SIG-M5 (cell line): Measurements from ENCODE around the gene IL20RA.
"Not testable (repeated sequence)": the region's sequence is repeated elsewhere in the genome, so short reads cannot be mapped to it uniquely, and the experiment has no call there.

ENCODE experiments used
- DNase-seq: peaks from one replicate; lab custom pipeline; 2025; lab: John Stamatoyannopoulos, UW

The IL20RA gene, protein sequence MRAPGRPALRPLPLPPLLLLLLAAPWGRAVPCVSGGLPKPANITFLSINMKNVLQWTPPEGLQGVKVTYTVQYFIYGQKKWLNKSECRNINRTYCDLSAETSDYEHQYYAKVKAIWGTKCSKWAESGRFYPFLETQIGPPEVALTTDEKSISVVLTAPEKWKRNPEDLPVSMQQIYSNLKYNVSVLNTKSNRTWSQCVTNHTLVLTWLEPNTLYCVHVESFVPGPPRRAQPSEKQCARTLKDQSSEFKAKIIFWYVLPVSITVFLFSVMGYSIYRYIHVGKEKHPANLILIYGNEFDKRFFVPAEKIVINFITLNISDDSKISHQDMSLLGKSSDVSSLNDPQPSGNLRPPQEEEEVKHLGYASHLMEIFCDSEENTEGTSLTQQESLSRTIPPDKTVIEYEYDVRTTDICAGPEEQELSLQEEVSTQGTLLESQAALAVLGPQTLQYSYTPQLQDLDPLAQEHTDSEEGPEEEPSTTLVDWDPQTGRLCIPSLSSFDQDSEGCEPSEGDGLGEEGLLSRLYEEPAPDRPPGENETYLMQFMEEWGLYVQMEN

DNA sequence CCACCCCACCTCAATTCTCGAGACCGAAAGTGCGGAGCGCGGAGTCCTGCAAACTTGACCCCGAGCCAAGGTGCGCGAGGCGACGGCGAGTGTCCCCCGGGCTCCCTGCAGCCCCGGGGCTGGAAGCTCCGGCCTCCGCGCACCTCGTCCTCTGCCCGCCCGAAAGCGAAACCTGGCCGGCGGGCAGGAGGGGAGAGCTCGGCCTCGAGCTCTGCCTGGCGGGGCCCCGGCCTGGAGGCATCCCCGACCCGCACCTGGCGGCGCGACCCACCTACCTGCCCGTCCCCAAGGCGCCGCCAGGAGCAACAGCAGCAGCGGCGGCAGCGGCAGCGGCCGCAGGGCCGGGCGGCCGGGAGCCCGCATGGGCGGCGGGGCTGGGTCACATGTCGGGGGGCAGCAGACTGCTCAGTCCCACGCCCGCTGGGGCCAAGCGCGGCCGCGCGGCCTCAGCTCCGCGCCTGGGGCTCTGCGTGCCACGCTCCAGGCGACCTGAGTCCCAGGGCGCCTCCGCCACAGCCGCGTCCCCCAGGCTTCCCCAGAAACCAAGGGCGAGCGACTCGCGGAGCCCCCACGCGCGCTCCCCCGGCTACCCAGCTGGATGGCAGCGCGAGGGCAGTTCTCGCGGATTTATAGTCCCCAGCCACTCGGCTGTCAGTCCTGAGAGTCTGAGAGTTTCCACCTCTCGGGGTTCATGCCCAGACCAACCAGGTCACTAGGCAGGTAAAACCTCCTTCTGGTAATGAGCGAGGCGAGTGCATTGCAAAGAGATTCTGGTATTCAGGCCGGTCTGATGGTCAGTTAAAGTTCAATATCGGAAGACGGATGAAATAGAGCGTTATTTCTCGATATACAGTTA, at the start of gene IL20RA:
TSS of gene IL20RA (minus strand) at position 600 of the 856 bp plus-strand sequence. CDS start at position 363, 237 bp downstream.
- DNase-seq = no peak

DNA sequence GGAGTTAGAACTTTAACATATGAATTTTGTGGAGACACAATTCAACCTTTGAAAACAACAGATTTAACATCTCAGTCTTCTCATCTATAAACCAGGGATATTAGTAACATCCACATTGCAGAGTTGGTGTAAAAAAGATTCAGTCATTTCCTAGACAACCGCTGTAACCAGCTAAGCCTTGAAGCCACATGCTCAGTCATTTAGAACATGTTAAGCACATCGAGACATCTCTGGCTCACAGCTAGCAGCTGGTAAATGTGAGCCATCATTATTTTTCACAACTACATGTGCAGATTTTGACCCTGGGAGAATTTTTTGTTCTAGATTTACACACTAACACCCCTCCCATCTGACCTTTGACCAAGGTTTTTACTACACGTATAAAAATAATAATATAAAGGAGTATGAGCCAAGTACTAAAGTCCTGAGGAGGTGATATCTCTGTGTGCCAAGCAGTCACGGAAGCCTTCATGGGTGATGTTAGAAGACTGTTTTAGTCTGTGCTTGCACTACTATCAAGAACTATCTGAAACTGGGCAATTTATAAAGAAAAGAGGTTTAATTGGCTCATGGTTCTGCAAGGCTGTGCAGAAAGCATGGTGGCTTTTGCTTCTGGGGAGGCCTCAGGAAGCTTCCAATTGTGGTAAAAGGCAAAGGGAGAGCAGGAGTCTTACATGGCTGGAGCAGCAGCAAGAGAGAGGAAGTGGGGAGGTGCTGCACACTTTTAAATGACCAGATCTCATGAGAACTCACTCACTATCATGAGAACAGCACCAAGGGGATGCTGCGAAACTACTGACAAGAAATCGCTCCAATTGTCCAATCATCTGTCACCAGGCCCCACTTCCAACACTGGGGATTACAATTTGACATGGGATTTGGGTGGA, 48.7 kb upstream of the IL20RA start:
- no peak for DNase-seq

DNA sequence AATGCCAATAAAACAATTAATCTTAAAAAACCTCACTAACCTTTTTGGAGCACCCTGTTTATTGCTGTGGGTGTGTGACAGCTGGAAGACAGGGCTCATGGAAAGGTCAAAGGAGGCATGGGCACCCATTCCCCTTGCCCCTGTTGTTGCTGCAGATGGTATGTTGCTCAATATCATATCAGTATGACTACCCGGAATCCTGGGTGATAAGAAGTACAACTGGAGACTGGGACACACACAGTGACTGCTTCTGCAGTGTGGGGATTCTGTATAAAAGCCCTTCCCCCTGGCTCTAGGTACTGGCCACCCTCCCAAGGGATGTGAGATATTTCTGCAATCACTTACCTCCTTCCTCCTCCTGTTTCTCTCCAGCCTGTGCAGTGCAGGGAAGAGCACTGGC, 47.3 kb upstream of the IL20RA start:
- DNase-seq = no peak

DNA sequence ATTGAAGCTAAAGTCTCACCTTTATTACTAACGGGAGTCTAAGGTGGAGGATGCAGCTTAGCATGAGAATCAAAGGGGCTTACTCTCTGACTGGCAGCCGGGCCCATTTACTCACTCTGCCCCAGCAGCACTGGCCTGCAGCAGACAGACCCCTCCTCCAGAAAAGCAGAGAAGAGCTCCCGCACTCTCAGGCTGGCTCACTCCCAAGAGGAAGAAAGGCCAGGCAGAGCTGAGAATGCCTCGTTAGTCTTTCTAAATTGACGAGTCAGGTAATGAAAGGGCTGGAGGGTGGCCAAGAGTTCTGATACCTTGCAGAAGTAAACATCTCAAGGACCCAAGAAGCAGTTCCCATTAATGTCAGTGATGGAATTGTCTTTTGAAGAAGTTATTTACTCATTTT, 44.5 kb upstream of the IL20RA start:
- DNase-seq = no peak

DNA sequence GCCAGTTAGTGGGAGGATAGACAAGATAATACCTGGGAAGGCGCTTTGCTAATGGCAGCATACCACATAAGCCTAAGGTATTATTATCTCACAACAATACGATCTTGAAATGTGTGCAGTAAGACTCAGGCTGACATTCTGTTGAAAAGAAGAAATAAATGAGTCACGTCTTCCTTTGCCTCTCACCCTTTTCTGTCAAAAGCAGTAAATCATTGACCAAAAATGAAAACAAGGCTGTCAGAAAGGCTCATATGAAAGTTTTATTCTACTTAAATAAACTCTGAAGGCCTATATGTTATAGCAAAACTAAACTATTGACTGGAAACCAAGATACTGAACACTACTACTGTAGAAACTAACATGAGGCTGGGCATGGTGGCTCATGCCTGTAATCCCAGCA, 43.1 kb upstream of the IL20RA start:
- DNase-seq = no peak

DNA sequence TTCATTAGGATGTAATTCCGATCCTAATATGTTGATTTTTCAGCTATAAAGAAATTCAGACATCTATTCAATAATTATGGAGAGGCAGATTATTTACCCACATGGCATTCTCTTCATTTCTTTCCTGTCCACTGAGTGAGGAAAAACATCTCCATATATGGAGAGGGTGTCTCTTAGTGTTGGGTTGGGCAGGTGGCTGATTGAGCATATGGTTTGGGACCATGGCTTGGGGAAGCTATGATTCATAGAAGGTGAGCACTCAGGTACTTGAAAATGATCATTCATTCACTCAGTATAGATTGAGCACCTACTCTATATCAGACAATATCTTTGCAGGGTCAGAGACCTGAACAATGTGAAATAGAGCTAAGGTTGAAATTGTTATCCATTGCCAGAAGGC, 41.3 kb upstream of the IL20RA start:
- DNase-seq = no peak

DNA sequence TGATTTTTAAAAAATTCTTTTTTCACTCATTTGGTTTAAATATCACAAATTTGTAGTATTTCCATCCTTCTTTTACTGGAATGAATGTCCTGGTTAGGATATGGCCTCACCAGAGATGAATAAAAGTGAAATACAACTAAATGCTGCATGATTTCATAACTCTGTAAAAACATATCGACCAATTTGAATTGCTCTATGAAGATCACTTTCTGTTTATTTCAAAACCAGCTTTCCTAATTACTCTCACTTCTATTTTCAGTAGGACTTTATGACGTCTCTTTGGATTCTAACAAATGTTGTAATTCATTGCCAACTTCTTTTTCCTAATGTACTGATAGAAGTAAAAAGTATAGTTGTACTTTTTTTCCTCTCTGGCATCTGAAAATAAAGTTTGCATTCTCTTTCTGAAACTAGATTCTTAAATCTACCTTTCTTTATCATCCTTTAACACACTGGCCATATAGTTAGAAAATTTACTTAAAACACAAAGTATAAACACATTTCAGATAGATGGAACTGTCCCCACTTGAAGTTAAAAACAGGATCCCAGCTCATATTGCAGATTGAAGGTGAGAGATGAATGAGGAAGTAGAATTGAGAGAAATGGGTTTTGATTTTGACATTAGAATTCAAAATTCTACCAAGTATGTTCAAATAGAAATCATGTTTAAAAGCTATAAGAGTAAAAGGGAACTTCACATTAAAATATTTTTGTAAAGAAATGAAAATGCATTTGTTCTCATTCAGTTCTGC, 40.3 kb upstream of the IL20RA start:
- no peak for DNase-seq

DNA sequence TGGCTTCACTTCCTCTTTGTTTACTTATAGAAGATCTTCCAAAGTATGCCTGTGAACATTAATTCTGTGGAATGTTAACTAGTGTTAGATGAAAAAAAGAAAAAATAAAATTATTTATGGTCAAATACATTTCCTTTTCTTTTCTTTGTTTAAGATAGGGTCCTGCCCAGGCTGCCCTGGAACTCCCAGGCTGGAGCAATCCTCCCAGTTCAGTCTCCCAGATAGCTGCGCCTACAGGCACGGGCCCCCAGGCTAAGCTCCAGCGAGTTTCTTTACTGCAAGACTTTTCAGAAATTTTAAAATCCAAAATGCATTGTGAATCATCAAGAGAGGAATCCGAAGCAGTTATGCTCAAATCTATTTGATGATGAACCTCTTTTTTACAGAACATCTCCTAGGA, 39.3 kb upstream of the IL20RA start:
- DNase-seq = no peak

DNA sequence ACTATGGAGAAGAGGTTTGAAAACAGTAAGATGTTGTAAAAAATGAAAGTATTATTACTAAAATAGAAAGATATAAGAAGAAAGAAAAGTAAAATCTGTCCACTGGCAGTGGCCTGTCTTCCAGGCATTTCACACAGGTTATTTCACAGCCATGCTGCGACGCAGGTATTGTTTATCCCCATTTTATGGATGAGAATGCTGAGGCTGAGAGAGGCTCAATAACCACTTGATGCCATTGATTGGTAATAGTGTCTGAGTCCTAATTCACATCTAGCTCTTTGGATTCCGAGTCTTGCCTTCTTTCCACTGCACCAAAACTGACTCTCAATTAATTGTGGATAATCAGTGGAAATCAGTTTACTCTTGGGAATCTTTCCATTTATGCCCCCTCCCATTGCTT, 37.2 kb upstream of the IL20RA start:
- no peak for DNase-seq

DNA sequence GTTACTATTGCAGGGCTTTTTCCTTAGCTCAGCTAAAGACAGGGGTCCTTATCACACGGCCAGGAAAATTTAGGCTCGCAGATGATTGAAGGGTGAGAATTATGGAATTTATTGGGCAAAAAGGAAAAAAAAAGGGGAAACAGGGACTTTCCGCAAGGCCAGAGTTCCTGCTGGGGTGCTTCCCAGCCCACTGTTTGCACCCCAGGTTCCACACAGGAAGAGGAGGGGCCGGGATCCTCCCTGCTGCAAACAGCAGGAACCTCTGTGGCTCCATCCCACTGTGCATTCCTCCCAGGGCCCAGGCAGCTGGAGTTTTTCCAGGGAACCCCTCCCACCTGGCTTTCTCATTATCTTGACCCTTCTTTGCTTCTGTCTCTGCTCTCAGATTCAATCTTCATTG, 35.9 kb upstream of the IL20RA start:
- DNase-seq = no peak

DNA sequence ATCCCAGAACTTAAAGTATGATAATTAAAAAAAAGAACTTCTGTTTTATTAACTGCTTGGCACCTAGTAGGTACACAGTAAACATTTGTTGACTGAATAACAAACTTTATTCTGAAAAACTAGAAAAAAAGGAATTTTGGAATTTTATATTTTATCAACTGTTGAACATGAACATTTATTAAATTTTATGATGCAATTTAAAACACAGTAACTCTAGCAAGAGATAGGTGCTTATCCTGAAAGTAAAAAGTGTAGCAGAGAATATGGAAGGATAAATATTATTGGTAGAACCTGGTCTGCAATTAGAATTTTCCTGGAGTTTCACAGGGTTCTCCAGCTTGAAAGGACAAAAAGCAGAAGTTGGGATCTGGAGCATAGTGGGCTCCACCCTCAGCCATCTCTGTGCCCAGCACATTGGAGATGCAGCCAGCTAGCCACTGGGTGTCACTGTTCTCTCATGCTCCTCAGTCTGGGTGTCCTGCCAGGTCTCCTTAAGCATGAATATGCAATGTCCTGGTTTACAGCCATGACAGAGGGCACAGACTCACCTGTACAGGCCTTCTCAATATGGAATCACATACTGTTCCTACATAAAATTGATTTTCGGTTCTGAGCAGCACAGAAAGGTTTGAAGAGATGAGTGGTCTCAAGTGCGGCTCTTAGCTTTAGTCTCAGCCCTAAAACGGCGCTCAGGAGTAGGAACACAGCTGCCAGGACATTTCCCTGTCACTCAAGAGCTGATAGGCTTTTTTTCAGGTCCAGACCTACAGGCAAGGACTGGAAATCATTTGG, 31.7 kb upstream of the IL20RA start:
- DNase-seq = no peak

DNA sequence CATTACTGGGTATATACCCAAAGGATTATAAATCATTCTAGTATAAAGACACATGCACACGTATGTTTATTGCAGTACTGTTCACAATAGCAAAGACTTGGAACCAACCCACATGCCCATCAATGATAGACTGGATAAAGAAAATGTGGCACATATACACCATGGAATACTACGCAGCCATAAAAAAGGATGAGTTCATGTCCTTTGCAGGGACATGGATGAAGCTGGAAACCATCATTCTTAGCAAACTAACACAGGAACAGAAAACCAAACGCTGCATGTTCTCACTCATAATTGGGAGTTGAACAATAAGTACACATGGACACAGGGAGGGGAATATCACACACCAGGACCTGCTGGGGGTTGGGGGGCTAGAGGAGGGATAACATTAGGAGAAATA, 31.0 kb upstream of the IL20RA start:
- DNase-seq = not testable (repeated sequence)

DNA sequence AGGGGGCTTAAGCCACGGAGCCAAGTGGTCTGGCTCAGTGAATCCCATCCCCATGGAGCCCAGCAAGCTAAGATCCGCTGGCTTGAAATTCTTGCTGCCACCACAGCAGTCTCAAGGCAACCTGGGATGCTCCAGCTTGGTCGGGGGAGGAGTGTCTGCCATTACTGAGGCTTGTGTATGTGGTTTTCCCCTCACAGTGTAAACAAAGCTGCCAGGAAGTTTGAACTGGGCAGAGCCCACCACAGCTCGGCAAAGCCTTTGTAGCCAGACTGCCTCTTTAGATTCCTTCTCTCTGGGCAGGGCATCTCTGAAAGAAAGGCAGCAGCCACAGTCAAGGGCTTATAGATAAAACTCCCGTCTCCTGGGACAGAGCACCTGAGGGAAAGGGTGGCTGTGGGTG, 25.5 kb upstream of the IL20RA start:
- no peak for DNase-seq

DNA sequence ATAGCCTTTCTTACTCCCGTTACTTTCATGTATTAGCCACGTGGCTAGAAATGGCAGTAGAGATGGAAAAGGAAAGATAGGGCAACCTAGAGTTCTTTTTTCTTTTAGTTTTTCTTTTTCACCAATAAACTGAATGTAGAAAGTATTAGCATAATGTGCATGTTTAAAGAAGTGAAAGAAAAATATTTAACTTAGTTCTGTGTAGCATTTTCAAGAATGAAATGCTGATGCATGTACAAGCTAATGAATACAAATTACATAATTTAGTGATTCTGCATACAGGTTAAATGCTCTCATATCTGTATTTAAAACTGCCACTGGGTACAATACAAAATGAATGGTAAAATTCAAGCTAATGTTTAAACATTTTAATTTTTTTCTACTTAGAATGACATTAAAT, 22.6 kb upstream of the IL20RA start:
- DNase-seq = no peak

DNA sequence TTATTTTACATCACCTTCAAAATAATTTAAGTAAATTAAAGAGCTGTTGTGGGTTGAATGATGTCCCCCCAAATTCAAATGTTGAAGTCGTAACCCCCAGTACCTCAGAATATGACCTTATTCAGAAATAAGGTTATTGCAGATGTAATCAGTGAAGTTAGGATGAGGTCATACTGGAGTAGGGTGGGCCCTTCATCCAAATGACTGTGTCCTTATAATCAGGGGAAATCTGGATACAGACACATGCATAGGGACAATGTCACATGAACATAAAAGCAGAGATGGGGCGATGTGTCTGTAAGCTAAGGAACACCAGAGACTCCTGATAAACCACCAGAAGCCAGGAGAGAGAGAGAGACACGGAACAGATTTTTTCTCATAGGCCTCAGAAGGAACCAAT, 13.3 kb upstream of the IL20RA start:
- no peak for DNase-seq

DNA sequence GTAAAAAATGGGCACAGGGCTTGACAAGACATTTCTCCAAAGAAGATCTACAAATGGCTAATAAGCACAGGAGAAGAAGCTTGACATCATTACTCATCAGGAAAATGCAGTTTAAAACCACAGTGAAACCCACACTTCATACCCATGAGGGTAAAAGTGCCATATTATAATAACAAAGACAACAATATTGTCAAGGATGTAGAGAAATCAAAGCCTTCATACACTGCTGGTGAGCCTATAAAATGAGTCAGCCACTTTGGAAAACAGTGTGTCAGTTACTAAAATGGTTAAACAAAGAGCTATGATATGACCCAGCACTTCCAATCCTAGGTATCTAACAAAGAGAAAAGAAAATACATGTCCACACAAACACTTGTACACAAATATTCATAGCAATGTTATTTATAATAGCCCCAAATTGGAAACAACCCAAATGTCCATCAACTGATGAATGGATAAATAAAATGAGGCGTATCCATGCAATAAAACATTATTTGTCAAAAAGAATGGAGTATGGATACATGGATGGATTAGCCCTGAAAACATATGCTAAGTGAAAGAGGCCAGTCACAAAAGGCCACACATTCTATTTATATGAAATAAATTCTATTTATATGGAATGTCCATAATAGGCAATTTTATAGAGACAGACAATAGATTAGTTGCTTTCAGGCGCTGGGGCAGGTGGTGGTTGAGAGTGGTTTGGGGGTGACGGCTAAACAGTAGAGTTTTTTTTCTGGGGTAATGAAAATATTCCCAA, 11.5 kb upstream of the IL20RA start:
- no peak for DNase-seq

DNA sequence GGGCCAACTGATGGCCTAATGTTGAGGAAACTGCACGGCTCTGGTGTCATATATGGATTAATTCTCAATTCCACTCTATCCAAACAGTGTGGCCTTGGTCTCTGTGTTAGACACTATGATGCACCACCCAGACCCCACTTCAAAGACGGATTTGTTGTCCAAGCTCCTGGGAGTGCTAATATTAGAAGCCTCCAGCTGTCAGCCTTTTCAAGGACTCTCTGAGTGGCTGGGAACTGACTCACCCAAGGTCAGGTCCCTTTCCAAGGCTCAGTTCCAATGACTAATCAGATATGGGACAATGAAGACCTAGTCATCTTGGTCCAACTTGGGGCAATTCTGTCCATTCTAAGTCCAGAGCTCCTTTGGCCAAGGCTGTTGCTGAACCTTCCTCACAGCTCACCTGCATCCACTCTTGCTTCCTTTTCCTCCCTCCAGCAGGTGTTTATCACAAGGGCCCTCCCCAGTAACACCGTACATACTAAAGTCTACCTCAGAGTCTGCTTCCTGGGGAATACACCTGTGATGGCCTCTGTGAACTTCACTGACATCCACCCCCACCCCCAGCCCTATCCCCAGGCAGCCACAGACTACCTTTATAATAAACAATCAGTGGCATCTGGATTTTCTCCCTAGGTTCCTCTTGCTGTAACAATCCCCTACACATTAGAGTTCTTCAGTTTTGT, 7.2 kb upstream of the IL20RA start:
- DNase-seq = no peak

DNA sequence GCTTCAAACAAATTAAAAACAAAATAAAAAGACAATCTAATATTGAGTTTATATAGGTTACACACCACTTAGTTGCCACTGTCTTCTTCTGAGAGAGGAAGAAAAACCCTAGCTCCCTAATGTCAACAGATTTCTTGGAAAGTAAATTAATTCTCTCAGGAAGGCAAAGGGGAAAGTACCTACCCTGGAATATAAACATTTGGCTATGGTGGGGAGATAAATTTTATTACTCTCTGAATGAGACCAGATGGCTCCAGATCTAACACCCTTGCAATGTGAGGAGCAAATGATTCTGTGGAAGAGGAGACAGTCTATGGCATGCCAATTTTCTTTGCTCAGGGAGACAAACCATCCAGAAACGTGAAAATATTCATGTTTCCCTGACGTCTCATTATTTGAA, 4.3 kb upstream of the IL20RA start:
- DNase-seq = no peak

DNA sequence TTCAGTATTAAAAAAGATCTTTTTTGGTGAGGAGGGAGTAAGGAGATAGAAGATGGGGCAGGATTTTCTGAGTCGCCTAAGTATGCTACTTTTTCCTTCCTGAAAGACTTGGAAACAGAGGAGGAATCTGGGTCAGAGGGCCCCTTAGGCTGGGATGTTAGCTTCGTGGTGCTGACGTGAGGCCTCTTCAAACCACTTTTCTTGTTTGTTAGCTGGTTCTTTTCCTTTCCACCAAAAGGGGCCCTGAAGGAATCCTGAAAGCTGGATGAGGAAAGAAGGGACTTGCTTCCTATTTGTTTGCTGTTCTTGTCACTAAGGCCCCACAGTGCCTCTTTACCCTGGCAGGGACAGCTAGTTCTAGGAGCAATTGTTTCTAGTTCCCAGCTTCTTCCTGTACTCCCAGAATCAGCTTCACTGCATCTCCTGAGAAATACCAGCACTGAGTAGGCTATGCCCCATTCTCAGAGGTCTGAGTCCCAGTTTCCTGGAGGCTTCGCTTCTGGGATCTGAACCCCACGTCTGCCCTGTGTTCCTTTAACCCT, 2.2 kb upstream of the IL20RA start:
- no peak for DNase-seq
